Globus pallidus (tissue), 1 donor: ENCODE results near the gene PRDX2.

Source experiments
- DNase-seq: peaks from one replicate; pipeline ENCODE4 v3.0.0-alpha.2; 2015; ENCODE audit warnings: low spot score

PRDX2 gene

GRCh38 chr19:12779162-12779993 is 22.2 kb downstream of the PRDX2 start:
- DNase-seq: no peak

- DNase-seq: no peak
These were observed 22.8 kb downstream of the PRDX2 start for GRCh38 chr19:12778905-12779161.

GRCh38 chr19:12778017-12778904 is 23.3 kb downstream of the PRDX2 start:
- no peak for DNase-seq

GRCh38 chr19:12777217-12778016 is 24.2 kb downstream of the PRDX2 start:
- peak; percentile 78 for DNase-seq

GRCh38 chr19:12774588-12775555 is 26.7 kb downstream of the PRDX2 start, which contains the start of gene HOOK2:
Gene HOOK2 (minus strand): TSS chr19:12775552. CDS start chr19:12775449, 103 bp downstream.
- DNase-seq: no peak

GRCh38 chr19:12773571-12773970 is 28.0 kb downstream of the PRDX2 start:
- DNase-seq: no peak

GRCh38 chr19:12772323-12772722 is 29.3 kb downstream of the PRDX2 start:
- no peak for DNase-seq

GRCh38 chr19:12770922-12771321 is 30.7 kb downstream of the PRDX2 start:
- no peak for DNase-seq

GRCh38 chr19:12769689-12770088 is 31.9 kb downstream of the PRDX2 start:
- no peak for DNase-seq

- no peak for DNase-seq
These were observed 33.9 kb downstream of the PRDX2 start for GRCh38 chr19:12767666-12768065.

- DNase-seq: no peak
These were observed 34.5 kb downstream of the PRDX2 start for GRCh38 chr19:12767150-12767549.

GRCh38 chr19:12766051-12766521 is 35.5 kb downstream of the PRDX2 start:
- DNase-seq: no peak

- no peak for DNase-seq
These were observed 36.9 kb downstream of the PRDX2 start for GRCh38 chr19:12764698-12765097.

- no peak for DNase-seq
These were observed 38.5 kb downstream of the PRDX2 start for GRCh38 chr19:12763100-12763499.

GRCh38 chr19:12759686-12760085 is 41.9 kb downstream of the PRDX2 start:
- DNase-seq: no peak

GRCh38 chr19:12757544-12758274 is 43.9 kb downstream of the PRDX2 start:
- DNase-seq: peak; percentile 50

- no peak for DNase-seq
These were observed 45.3 kb downstream of the PRDX2 start for GRCh38 chr19:12756150-12756883.

GRCh38 chr19:12754465-12755196 is 47.0 kb downstream of the PRDX2 start:
- DNase-seq: no peak
